A673 (cell line): ENCODE results near the gene PTPN14. TPM values are rescaled to one million over a fixed set of nuclear protein-coding genes. Genes with fewer than 3 reads are reported as not detected.
A peak's percentile ranks its signal among the peaks of the same experiment; 100 is the strongest.

Source experiments
- BruUV-seq: library from RNA; stranded (reverse); fragments of 400-500 nt; replicated peaks from 2 replicates; lab custom pipeline; 2021; lab: Mats Ljungman, UMichigan
- CTCF ChIA-PET: fragments of 300-600 bp; sonication (Branson Sonifier 250); formaldehyde crosslinking; loops from one replicate; lab custom pipeline; 2022; ENCODE audit warnings: antibody characterized with exemption; lab: Charles Lee
- POLR2A ChIA-PET: fragments of 300-600 bp; sonication (Branson Sonifier 250); formaldehyde crosslinking; loops from one replicate; lab custom pipeline; 2022; ENCODE audit warnings: antibody characterized with exemption; ENCODE audit not compliant: low non-redundant PET; lab: Charles Lee
- DNase-seq: peaks from one replicate; pipeline ENCODE4 v3.0.0-alpha.2; 2015; ENCODE audit warnings: low spot score
- H3K27ac ChIP-seq: fragments of 200-600 bp; sonication (generic); 2 replicates; pipeline ENCODE4 v1.5.1; 2016; ENCODE audit warnings: mixed run types, low read depth, mild to moderate bottlenecking, mixed read lengths, antibody characterized with exemption, low read length; ENCODE audit not compliant: poor library complexity, severe bottlenecking
- H3K27me3 ChIP-seq: fragments of 200-600 bp; sonication (generic); replicated peaks from 2 replicates; pipeline ENCODE4 v1.6.1; 2017; ENCODE audit warnings: mixed run types, low read depth, mild to moderate bottlenecking, mixed read lengths, antibody characterized with exemption, low read length; ENCODE audit not compliant: insufficient read depth, poor library complexity
- H3K36me3 ChIP-seq: fragments of 200-600 bp; sonication (generic); 2 replicates; pipeline ENCODE4 v1.6.1; 2016; ENCODE audit warnings: mixed run types, mild to moderate bottlenecking, mixed read lengths, antibody characterized with exemption, low read length; ENCODE audit not compliant: insufficient read depth, poor library complexity, severe bottlenecking
- H3K4me1 ChIP-seq: fragments of 200-600 bp; sonication (generic); 2 replicates; pipeline ENCODE4 v1.6.1; 2017; ENCODE audit warnings: mixed run types, mild to moderate bottlenecking, mixed read lengths, antibody characterized with exemption, low read length; ENCODE audit not compliant: insufficient read depth, poor library complexity, severe bottlenecking
- H3K4me3 ChIP-seq: fragments of 200-600 bp; sonication (generic); 2 replicates; pipeline ENCODE4 v1.5.1; 2016; ENCODE audit warnings: low read depth, mixed run types, mild to moderate bottlenecking, mixed read lengths, low read length; ENCODE audit not compliant: poor library complexity, severe bottlenecking
- H3K9me3 ChIP-seq: fragments of 200-600 bp; sonication (generic); 2 replicates; pipeline ENCODE4 v1.6.1; 2016; ENCODE audit warnings: mixed run types, low read depth, mild to moderate bottlenecking, mixed read lengths, antibody characterized with exemption, low read length; ENCODE audit not compliant: poor library complexity, severe bottlenecking
- CTCF ChIP-seq: fragments of 300-800, 200-600 bp; sonication (generic); conservative IDR thresholded peaks from 2 replicates; pipeline ENCODE4 v1.5.1; 2017; ENCODE audit warnings: low read depth, mild to moderate bottlenecking, antibody characterized with exemption, low read length, moderate library complexity, mixed read lengths
- EZH2 ChIP-seq: fragments of 200-600 bp; sonication (generic); IDR thresholded peaks from 2 replicates; pipeline ENCODE4 v1.6.1; 2017; ENCODE audit warnings: borderline replicate concordance, low read depth, mild to moderate bottlenecking, mixed read lengths, antibody characterized with exemption, low read length; ENCODE audit not compliant: poor library complexity, severe bottlenecking
- intact Hi-C: fragments of 100-400 bp; cut with micrococcal nuclease; formaldehyde crosslinking; loops from one replicate; pipeline ENCODE4 v1.10.0; 2022; ENCODE audit not compliant: unreplicated experiment
- total RNA-seq: library from RNA; stranded (reverse); gene quantifications from 2 replicates; pipeline ENCODE4 v1.2.3, GENCODE V29; 2021

Gene PTPN14
- total RNA-seq, 1 experiment from 2014 or later: 114 TPM

DNA sequence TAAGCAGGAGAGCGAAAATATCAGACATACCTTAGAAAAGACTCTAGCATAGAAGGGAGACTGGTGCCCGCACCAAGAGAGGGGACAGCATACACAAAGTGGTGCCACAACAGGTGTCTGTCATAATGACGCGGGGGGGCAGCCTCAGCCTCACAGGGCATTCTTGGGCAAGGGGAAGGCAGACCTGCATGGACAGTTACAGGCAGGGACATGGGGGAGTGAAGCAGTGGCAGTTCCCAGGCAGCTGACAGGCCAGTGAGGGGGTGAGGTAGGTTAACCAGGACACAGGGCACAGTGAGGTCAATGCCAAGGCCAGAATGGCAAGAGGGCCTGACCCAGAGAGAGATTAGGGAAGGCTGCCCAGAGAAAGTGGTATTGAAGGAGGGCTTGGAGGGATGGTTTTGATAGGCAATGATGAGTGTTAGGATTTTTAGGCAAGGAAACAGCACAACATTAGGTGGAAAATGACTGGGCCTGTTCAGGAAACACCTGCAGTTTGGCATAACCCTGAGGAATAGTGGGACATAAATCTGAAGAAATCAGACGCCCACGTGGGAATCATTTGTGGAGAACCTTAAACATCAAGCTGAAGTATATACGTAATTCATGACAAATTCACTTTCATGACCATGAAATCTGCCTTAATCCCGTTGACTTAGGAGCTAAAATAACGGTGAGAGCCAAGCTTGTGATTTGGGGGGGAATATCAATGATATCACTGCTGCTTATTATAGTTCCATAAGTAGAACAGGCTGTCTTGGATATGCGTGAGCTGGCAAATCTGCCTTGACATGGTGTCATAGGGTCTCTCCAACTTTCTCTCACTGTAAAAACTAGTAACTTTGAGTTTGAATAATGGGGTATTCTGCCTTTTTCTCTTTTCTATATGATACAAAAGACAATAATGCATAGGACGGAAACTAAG lies 8.9 kb downstream of the PTPN14 start:
- POLR2A ChIA-PET: interaction anchor here (0.6 kb wide), 1 partner anchor 1980 kb away, joined by 4 read pairs; no protein-coding TSS in a partner anchor
- Histone ChIP-seq H3K9me3 (no peaks in the 10 kb centered on the region), H3K4me1 (peaks cover 84% of the 10 kb centered on the region), H3K4me3 (no peak overlapping the region), H3K27ac (peak overlapping the region; percentile 62), H3K36me3 (no peaks in the 10 kb centered on the region), H3K27me3 (no peaks in the 10 kb centered on the region)
- TF ChIP-seq CTCF: no peak
- no peak for TF ChIP-seq EZH2
- peak; percentile 52 for DNase-seq
- intact Hi-C loops: no loop called here
- CTCF ChIA-PET: interaction anchor here (0.8 kb wide), 1 partner anchor 63 kb away, joined by 3 read pairs; no protein-coding TSS in a partner anchor
- BruUV-seq: no TSS peak

DNA sequence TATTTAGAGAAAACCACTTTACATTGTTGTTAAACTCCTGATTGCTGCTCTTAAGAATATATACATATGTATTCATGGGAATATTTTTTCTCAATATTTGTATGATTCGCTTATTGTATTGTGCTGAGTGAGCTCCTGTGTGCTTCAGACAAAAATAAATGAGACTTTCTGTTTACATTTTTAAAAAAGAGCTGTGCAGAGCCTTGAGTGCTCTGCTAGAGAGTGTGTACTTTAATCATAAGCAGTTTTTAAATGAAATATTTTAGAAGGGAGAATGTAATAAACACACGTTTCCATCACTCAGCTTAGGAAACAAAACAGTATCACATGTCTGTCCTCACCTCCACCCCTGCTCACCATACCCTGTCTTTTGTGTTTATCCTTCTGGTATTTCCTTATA lies 9.7 kb downstream of the PTPN14 start:
- CTCF ChIA-PET: interaction anchor here (0.8 kb wide), 1 partner anchor 63 kb away, joined by 3 read pairs; no protein-coding TSS in a partner anchor
- BruUV-seq: no TSS peak
- H3K4me1 ChIP-seq: peaks cover 84% of the 10 kb centered on the region

DNA sequence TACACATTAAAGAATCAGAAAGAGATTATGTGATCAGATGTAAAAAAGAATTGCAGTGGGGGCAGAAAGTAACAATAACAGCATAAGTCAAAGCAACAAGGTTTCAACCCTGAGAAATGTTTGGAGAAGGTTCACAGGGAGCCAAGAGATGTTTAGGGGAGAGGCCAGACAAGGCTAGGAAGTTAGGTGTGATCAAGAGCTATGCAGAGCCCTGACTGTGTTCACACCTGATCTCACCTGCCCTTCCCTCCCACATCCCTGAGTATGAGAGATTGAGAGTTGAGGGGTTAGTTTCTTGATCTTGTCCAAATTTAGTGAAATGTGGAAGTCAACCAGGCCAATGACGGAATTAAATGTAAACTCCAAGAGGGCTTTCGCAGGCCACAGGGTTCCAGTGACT lies 10.2 kb downstream of the PTPN14 start:
- BruUV-seq: no TSS peak
- intact Hi-C loops: no loop called here
- no peak for DNase-seq
- Histone ChIP-seq H3K27me3 (no peaks in the 10 kb centered on the region), H3K9me3 (no peaks in the 10 kb centered on the region), H3K4me1 (peaks cover 80% of the 10 kb centered on the region), H3K36me3 (no peaks in the 10 kb centered on the region), H3K4me3 (no peak overlapping the region), H3K27ac (no peak overlapping the region)
- TF ChIP-seq EZH2 (no peak), CTCF (no peak)
- ChIA-PET POLR2A (interaction anchor here (0.6 kb wide), 1 partner anchor 32 kb away, joined by 5 read pairs; no protein-coding TSS in a partner anchor), CTCF (interaction anchor here (0.8 kb wide), 1 partner anchor 62 kb away, joined by 3 read pairs; no protein-coding TSS in a partner anchor)

More for the DNA sequence above, 9.7 kb downstream of the PTPN14 start:
- Histone ChIP-seq H3K27ac (no peak overlapping the region), H3K36me3 (no peaks in the 10 kb centered on the region), H3K4me3 (no peak overlapping the region), H3K27me3 (no peaks in the 10 kb centered on the region), H3K9me3 (no peaks in the 10 kb centered on the region)
- intact Hi-C loops: no loop called here
- TF ChIP-seq EZH2 (no peak), CTCF (no peak)
- POLR2A ChIA-PET: interaction anchor here (0.6 kb wide), 1 partner anchor 33 kb away, joined by 5 read pairs; no protein-coding TSS in a partner anchor
- no peak for DNase-seq
